OCI-LY7 (cell line): Measurements from ENCODE around the gene DUOX1. TPM values are rescaled to one million over a fixed set of nuclear protein-coding genes. Genes with fewer than 3 reads are reported as not detected.

ENCODE experiments used
- BruUV-seq: library from RNA; stranded (reverse); fragments of 400-500 nt; replicated peaks from 2 replicates; lab custom pipeline; 2021; lab: Mats Ljungman, UMichigan
- CTCF ChIA-PET: fragments of 300-600 bp; sonication (Branson Sonifier 250); formaldehyde crosslinking; loops from one replicate; lab custom pipeline; 2022; ENCODE audit warnings: antibody characterized with exemption; ENCODE audit not compliant: unreplicated experiment; lab: Charles Lee
- POLR2A ChIA-PET: fragments of 300-600 bp; sonication (Branson Sonifier 250); formaldehyde crosslinking; loops from one replicate; lab custom pipeline; 2022; ENCODE audit warnings: antibody characterized with exemption; lab: Charles Lee
- DNase-seq: peaks from one replicate; pipeline ENCODE4 v3.0.0-alpha.2; 2015; ENCODE audit warnings: low spot score
- H2AFZ ChIP-seq: fragments of 200-600 bp; sonication (generic), shearing (Covaris generic); 2 replicates; pipeline ENCODE4 v1.6.1; 2014; ENCODE audit warnings: mild to moderate bottlenecking, antibody characterized with exemption, low read length, moderate library complexity
- H3K27ac ChIP-seq: fragments of 200-600 bp; sonication (generic); 2 replicates; pipeline ENCODE4 v1.5.1; 2014; ENCODE audit warnings: mixed run types, low read depth, mild to moderate bottlenecking, moderate library complexity, low read length, inconsistent platforms; ENCODE audit not compliant: poor library complexity, severe bottlenecking
- H3K36me3 ChIP-seq: fragments of 200-600 bp; sonication (generic); 2 replicates; pipeline ENCODE4 v1.6.1; 2014; ENCODE audit warnings: mild to moderate bottlenecking, antibody characterized with exemption, low read length, moderate library complexity, mixed read lengths; ENCODE audit not compliant: insufficient read depth
- H3K4me1 ChIP-seq: fragments of 200-600 bp; sonication (generic); 2 replicates; pipeline ENCODE4 v1.5.1; 2014; ENCODE audit warnings: mild to moderate bottlenecking, low read length; ENCODE audit not compliant: insufficient read depth, poor library complexity, severe bottlenecking
- H3K4me2 ChIP-seq: fragments of 200-600 bp; sonication (generic); 2 replicates; pipeline ENCODE4 v1.6.1; 2014; ENCODE audit warnings: mild to moderate bottlenecking, low read length
- H3K4me3 ChIP-seq: fragments of 200-600 bp; sonication (generic); 2 replicates; pipeline ENCODE4 v1.5.1; 2014; ENCODE audit warnings: mild to moderate bottlenecking, low read depth, low read length; ENCODE audit not compliant: poor library complexity, severe bottlenecking
- H3K79me2 ChIP-seq: fragments of 200-600 bp; sonication (generic); 2 replicates; pipeline ENCODE4 v1.6.1; 2016; ENCODE audit warnings: low read depth, mild to moderate bottlenecking, low read length, moderate library complexity, mixed read lengths; ENCODE audit not compliant: insufficient read depth
- H3K9me2 ChIP-seq: fragments of 200-600 bp; sonication (generic); 2 replicates; pipeline ENCODE4 v1.6.1; 2016; ENCODE audit warnings: mild to moderate bottlenecking, low read length, mixed read lengths; ENCODE audit not compliant: insufficient read depth
- H3K9me3 ChIP-seq: fragments of 200-600 bp; sonication (generic); 2 replicates; pipeline ENCODE4 v1.6.1; 2014; ENCODE audit warnings: mild to moderate bottlenecking, mixed run types, low read length, mixed read lengths
- H4K20me1 ChIP-seq: fragments of 200-600 bp; sonication (generic); 2 replicates; pipeline ENCODE4 v1.6.1; 2014; ENCODE audit warnings: mild to moderate bottlenecking, antibody characterized with exemption, low read length, moderate library complexity, mixed read lengths; ENCODE audit not compliant: insufficient read depth
- EZH2phosphoT487 ChIP-seq: fragments of 200-600 bp; sonication (generic); IDR thresholded peaks from 2 replicates; pipeline ENCODE4 v1.6.1; 2018; ENCODE audit warnings: low read depth, borderline replicate concordance, mild to moderate bottlenecking, mixed run types, antibody characterized with exemption, low read length, moderate library complexity, mixed read lengths
- intact Hi-C: fragments of 100-400 bp; cut with micrococcal nuclease; formaldehyde crosslinking; loops from one replicate; pipeline ENCODE4 v1.10.0; 2022; ENCODE audit not compliant: unreplicated experiment
- total RNA-seq, 2 experiments: library from RNA; depleted of rRNA in 1 of 2; stranded (reverse); fragments of >200 nt in 1 of 2; shearing (Covaris generic) in 1 of 2; gene quantifications; 2 replicates each; pipeline ENCODE4 v1.2.3, GENCODE V29; 2014 to 2022
- TF ChIP-seq, protein P1 (sequence below): fragments of 200-600 bp; sonication (generic); conservative IDR thresholded peaks from 2 replicates; pipeline ENCODE4 v1.5.1; 2014; ENCODE audit warnings: mild to moderate bottlenecking, antibody characterized with exemption, low read length, moderate library complexity, mixed read lengths

The DUOX1 gene
- total RNA-seq, 2 experiments from 2014 or later, result not detected

DNA sequence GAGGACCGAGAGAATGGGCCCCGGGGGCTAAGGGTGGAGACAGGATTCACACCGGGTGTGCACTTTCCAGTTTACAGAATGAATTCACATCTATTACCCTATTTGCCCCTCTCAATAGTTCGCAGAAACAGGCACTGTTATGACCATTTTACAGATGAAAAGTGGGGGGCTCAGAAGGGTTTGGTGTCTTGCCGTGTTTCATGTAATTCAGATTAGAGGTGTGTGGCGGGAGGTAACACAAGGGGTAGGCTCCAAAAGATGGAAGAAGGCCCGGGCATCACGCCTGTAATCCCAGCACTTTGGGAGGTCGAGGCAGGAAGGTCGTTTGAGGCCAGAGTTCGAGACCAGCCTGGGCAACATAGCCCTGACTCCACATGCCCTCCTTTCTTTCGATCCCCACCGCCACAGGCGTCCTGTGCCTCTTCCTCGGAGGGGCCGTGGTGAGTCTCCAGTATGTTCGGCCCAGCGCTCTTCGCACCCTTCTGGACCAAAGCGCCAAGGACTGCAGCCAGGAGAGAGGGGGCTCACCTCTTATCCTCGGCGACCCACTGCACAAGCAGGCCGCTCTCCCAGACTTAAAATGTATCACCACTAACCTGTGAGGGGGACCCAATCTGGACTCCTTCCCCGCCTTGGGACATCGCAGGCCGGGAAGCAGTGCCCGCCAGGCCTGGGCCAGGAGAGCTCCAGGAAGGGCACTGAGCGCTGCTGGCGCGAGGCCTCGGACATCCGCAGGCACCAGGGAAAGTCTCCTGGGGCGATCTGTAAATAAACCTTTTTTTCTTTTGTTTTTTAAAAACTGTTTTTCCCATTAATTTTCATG is 12.3 kb upstream of the DUOX1 start:
- intact Hi-C loops, result no loop called here
- no peaks in the 10 kb centered on the region for H3K4me1 ChIP-seq
- no peak for DNase-seq
- TF ChIP-seq EZH2phosphoT487, result no peak
- TF ChIP-seq, protein P1, sequence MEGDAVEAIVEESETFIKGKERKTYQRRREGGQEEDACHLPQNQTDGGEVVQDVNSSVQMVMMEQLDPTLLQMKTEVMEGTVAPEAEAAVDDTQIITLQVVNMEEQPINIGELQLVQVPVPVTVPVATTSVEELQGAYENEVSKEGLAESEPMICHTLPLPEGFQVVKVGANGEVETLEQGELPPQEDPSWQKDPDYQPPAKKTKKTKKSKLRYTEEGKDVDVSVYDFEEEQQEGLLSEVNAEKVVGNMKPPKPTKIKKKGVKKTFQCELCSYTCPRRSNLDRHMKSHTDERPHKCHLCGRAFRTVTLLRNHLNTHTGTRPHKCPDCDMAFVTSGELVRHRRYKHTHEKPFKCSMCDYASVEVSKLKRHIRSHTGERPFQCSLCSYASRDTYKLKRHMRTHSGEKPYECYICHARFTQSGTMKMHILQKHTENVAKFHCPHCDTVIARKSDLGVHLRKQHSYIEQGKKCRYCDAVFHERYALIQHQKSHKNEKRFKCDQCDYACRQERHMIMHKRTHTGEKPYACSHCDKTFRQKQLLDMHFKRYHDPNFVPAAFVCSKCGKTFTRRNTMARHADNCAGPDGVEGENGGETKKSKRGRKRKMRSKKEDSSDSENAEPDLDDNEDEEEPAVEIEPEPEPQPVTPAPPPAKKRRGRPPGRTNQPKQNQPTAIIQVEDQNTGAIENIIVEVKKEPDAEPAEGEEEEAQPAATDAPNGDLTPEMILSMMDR, result no peak
- H2AFZ ChIP-seq, result no peak overlapping the region
- no peaks in the 10 kb centered on the region for H3K36me3 ChIP-seq
- POLR2A ChIA-PET, result interaction anchor here (1.0 kb wide), 1 partner anchor 265 kb away, joined by 3 read pairs; no protein-coding TSS in a partner anchor
- no peaks in the 10 kb centered on the region for H3K9me3 ChIP-seq
- no peak overlapping the region for H3K27ac ChIP-seq
- no peak overlapping the region for H3K4me2 ChIP-seq
- H4K20me1 ChIP-seq, result no peaks in the 10 kb centered on the region
- no peaks in the 10 kb centered on the region for H3K79me2 ChIP-seq
- CTCF ChIA-PET, result interaction anchor here (1.0 kb wide), 1 partner anchor 94 kb away, joined by 3 read pairs; the partner anchor contains the start of gene SORD
- no TSS peak for BruUV-seq
- no peak overlapping the region for H3K4me3 ChIP-seq
- no peaks in the 10 kb centered on the region for H3K9me2 ChIP-seq

DNA sequence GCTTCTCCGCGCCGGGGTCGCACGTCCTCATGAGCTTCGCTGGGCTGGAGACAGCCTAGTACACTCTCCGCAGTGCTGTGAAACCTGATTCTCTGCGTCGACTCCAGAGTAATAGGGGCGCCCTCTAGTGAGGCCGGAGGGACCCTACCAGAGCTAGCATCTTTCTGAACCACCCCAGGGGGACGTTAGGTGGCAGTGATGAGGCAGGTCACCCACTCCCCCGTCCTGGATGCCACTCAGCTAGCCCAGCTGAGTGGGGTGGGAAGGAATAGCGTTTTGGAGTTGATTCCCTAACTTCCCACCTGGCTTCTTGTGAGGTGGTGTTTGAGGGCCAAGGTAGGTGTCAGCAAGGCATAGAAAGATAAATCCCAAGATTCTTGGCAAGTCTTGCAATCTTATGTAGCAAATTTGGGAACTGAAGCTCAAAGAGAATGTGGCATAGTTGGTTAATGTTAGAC is 11.6 kb upstream of the DUOX1 start:
- BruUV-seq, result no TSS peak
- ChIA-PET POLR2A (interaction anchor here (1.0 kb wide), 1 partner anchor 264 kb away, joined by 3 read pairs; no protein-coding TSS in a partner anchor), CTCF (interaction anchor here (0.8 to 1.0 kb wide), 3 partner anchors 9 to 95 kb away, joined by 3 to 6 read pairs (median 3); partner anchors contain the start of gene SORD)
- Histone ChIP-seq H3K27ac (no peak overlapping the region), H3K4me1 (no peaks in the 10 kb centered on the region), H3K79me2 (no peaks in the 10 kb centered on the region), H3K36me3 (no peaks in the 10 kb centered on the region), H4K20me1 (no peaks in the 10 kb centered on the region), H2AFZ (no peak overlapping the region), H3K4me3 (no peak overlapping the region), H3K9me2 (no peaks in the 10 kb centered on the region), H3K9me3 (no peaks in the 10 kb centered on the region), H3K4me2 (no peak overlapping the region)
- DNase-seq, result peak; percentile 78
- intact Hi-C loops, result no loop called here
- TF ChIP-seq, protein P1, result peak; percentile 99
- no peak for TF ChIP-seq EZH2phosphoT487
